GM20431 (cell line): ENCODE data around the gene MAPK12.

Experiments
- in situ Hi-C: fragments of 300-500 bp; cut with MseI, MboI; formaldehyde crosslinking; loops from one replicate; pipeline ENCODE4 v1.15.0; 2020; ENCODE audit warnings: low sequenced_read_pairs; ENCODE audit not compliant: unreplicated experiment

MAPK12 gene

DNA sequence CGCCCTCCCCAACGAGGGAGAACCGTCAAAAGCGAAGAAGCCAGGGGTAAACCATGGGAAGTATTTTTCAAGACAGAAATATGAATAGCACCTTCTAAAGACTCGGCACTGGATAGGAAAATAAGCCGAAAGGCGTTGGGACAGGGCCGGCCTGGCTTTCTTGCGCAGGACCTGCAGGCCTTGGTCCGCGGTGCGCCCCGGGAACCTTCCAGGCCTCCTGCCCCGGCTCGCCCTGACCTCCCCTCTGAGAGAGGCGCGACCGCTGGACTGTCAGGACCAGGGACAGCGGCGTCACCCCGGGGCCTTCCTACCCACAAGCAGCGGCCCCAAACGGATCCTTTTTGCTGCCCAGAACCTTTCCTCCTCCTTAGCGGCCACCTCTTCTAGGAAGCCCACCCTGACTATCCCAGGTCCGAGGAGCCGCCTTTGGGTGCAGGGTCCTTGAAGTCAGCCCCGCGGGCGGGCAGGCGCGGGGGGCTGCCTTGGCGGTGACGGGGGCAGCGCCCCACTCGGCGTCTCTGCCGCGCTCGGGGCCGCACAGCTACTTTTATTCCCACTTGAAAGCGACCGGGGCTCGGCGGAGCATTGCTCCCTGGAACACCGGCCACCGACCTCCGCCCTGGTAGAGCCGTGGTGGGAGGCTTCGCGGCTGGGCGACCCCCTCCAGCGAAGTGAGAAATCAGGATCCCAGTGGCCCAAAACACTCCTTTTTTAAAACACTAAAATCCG is 9.3 kb upstream of the MAPK12 start:
- in situ Hi-C loops: loop anchor here (10.0 kb wide), 1 partner anchor 54 kb away; the partner anchor contains the start of gene DENND6B

DNA sequence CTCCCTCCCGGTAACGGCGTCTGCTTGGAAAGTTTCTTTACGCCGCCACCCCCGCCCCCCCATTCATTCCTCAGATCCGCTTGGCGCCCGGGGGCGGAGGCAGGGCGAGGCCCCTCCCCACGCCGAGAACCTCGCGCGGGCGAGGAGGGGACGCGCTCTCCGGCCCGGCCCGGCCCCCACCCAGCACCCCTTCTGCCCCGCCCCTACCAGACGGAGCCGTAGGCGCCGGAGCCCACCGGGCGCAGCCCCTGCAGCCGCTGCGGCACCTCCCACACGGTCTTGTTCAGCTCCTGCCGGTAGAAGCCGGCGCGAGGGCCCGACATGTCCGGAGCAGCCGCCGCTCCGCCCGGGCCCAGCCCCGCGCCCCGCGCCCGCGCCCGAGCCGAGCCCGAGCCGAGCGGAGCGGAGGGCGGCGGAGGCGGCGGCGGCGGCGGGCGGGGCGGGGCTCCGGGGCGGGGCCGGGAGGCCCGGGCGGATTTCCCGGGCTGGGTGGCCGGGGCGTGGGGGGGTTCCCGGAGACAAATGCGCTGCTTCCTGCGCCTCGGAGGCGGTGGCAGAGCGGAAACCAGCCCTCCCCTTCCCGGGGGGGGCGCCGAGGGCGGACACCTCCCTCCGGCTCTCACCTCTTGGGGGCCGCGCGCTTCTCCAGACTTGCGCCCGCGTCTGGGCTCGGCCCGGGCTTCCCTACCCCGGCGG is 8.6 kb upstream of the MAPK12 start, which contains the start of gene MAPK11:
Gene MAPK11, minus strand, starts transcription at position 411 of the 696 bp plus-strand sequence. Its CDS starts 88 bp downstream, at position 323.
- in situ Hi-C loops: loop anchor here (10.0 kb wide), 1 partner anchor 55 kb away; the partner anchor contains the start of gene DENND6B

DNA sequence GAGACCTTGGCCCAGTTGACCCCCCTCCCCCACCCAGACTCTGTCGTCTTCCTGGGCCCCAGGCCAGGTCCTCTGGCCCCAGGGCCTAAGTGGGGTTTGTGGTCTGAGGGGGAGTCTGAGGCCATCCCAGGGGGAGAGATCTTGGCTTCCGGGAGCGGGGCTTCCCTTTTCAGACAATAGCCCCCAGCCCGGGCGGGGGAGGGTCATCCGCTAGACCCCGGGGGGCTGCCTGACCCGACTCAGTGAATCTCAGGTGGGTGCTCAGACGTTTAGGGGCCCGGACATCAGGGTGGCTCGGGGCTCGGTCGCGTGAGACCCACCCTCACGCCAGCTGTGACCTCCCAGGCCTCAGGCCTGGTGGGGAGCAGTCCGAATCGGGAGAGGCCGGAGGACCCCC is 8.1 kb upstream of the MAPK12 start:
- in situ Hi-C loops: no loop called here

DNA sequence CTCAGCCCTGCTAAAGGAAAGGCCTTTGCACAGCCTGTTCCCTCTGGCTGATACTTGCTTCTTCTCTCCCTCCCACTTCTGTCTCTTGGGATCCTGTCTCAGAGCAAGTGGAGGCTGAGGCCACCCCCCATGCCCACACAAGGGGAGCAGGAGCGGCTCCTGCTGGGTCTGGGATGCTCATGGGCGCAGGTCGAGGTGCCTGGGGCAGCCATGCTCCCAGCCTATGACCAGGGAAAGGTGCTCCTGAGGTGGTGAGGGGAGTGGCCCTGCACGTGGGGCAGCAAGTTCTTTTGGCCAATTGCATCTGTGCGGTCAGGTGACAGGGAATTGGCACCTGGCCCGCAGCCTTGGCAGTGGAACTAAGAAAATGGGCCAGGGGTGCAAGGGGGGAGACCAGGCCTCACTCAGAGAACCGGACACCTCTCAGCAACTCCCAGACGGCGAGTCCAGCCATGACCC is 7.2 kb upstream of the MAPK12 start:
- in situ Hi-C loops: no loop called here

DNA sequence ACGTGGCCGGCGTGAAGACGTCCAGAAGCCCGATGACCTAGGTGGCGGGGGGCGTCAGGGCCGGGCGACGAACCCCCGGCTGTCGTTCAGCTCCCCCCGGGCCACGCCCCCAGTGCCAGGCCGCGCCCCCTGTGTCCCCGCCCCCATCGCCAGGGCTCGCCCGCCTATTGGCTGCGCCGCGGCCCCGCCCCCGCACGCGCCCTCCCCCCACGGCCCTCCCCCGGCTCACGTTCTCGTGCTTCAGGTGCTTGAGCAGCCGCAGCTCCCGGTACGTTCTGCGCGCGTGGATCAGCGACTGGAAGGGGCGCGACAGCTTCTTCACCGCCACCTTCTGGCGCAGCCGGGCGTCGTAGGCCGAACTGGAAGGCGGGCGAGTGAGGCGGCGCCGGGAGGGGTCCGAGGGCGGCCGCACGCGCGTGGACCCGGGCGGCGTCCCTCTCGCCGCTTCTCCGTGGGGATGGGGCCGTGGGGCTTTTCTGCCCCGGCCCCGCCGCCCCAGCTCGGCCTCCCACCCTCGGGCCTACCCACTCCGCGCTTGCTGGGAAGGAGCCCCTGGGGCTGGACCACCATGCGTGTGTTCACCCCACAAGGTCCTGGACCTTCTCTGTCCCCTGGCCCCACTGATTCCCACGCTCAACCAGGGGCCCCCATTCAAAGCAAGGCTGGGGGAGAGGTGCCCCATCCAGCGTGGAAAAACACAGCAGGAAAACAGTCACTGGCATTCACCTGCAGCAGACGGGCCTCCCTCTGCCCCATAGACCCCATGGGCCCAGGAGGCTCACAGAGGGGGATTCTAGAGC is 6.3 kb upstream of the MAPK12 start:
- in situ Hi-C loops: no loop called here

DNA sequence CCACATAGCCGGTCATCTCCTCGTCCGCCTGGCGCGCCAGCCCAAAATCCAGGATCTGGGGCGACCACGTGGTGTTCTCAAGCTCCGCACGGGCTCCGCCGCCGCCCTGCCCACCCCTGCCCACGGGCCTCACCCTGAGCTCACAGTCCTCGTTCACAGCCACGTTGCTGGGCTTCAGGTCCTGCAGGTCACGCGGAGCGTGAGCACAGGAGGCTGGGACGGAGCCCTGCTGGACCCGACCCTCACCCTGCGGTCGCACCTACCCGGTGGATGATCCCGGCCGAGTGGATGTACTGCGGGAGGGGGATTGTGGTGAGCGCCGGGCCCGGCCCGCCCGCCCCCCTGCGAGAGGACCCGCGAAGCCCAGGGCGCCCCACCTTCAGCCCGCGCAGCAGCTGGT is 5.5 kb upstream of the MAPK12 start:
- in situ Hi-C loops: no loop called here

DNA sequence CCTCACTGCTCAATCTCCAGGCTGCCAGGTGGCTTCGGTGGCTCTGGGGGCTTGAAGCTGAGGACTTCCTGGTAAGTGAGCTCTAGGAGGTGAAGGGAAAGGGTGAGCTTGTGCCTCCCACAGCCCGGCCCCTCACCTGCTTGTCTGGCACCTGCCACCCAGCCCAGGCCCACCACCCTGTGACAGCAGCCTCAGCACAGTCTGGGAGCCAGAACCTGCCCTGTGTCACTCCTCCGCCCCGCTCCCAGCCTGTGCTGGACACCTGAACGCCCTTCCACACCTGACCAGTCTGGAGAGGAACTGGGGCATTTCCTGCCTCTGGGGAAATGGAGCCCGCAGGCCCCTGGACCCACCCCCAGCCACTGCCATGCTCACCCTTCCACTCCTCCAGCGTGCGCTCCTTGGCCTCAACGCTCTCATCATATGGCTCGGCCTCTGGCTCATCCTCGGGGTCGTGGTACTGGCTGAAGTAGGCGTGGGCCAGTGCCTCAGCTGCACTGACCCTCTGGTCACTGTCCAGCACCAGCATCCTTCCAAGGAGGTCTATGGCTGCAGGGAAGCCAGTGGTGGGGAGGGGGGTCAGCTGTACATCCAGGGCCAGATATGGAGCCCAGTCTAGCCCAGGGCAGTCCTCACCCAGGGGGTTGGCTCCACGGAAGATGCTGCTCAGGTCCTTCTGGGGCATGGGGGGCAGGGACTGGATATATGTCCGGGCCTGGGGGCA is 3.6 kb upstream of the MAPK12 start:
- in situ Hi-C loops: no loop called here

DNA sequence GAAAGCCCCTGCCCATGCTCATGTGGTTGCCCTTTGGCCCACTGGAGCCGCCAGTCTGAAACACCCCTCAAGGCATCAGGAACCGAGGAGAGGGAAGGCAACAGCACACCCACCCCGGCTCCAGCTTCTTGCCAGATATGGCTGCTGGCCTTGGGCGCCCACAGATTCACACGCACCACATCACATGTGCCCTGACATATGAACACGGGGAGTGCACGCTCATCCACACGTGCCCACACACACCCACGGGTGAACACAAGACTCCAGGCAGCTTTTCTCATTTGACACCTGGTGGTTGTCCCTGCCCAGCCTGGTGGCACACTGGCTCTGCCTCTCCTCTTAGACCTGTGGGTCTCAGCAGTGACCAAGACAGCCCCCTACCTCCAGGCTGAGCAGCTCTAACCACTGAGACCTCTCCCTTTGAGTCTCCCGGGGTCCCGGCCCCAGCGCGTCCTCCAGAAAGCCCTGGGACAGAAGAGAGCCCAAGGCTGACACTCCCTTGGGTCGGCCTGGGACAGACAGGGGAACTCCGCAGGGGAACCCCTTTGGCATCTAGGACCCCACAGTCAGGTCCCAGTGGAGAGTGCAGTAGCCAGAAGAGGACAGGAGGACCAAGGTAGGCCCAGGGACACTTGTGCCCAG is 2.7 kb upstream of the MAPK12 start:
- in situ Hi-C loops: no loop called here

DNA sequence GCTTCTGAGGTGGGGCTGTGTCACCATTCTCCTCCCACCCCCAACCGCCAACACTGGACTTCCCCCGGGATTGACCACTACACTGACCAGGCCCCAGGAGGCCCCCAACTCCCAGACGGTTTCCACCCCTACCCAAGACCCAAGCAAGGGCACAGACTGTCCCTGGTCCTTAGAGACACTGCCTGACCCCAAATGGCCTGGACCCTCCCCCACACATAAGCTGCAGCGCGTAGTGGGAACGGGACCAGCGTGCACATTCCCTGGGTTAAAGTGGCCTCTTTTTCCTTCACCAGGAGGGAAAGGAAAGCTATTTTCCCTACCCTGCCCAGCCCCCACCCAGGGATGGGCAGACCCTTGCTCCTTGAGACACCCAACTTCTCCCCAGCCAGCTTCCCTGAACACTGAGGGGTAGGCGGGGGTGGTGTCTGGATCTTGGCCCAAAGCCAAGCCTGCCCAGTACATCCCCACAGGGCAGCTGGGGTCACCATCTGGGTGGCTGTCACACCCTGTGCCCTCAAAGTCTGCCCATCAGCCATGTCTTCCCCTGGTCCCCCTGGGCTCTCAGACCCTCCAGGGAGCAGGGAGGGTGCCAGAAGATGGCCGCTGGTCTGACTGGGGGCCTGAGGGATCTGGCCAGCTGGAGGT is 1.6 kb upstream of the MAPK12 start:
- in situ Hi-C loops: no loop called here

DNA sequence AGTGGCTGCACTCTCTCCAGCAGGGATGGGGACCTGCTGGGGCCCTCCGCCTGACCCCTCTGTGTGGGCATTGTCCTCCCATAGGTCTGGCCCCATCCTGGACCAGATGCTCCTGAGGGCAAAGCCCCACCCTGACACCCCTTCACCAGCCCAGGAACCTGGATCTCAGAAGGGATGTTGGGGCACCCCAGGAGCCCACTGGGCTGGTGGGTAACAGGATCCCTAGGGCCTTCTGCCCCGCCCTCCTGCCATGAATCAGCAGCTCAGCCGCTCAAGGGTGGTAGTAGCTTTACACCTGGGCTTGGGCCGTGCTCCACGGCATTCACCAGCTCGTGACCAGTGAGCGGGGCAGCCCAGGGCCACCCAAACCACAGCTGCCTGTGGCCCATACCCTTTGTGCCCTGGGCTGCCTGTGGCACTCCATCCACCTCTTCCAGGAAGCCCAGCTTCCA is 1.0 kb upstream of the MAPK12 start:
- in situ Hi-C loops: no loop called here

DNA sequence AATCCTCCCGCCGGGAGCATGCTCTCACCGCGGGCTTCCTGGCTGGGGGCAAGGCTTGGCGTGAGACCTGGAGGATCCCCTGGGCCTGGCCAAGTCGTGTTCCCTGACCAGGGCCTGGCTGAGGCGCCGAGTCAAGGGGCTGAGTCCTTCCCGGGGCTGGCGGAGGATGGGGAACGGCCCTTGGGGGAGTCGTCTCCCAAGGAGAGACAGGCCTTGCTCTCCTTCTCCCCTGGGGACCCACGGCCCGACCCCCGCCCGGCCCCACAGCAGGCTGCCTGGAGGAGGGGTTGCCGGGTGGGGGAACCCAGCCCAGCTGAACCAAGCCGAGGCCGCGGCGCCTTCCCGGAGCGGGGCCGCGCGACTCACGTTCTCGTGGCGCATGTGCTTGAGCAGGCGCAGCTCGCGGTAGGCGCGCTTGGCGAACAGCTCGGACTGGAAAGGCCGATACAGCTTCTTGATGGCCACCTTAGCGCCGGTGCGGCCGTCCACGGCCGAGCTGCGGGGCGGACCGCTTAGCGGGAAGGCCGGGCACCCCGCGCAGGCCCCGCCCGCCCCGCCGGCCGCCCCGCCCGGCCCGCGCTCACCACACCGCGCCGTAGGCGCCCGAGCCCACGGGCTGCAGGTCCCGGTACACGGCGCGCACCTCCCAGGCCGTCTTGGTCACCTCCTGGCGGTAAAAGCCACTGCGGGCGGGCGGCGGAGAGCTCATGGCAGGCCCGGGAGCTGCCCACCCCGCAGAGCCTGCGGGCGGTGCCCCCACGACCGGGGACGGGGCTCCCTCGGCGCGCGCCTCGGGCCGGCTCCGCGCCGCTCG is 475 bp downstream of the MAPK12 start:
- in situ Hi-C loops: no loop called here

DNA sequence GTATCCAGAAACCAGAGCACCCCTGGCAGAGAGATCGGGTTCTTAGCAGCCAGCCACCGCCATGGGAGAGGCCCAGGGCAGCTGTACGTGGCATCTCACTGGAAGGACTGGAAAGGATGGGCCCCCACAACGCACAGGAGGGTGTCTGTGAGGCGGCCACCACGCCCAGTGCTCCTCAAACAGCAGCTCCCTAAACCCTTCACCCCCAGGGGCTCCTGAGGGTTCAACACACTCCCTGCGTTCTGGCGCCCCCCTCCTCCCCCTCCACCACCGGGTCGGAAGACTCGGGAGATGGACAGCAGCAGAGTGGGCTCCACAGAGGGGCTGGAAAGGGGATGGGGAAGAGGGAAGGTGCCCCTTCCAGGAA is 1.1 kb downstream of the MAPK12 start:
- in situ Hi-C loops: no loop called here

DNA sequence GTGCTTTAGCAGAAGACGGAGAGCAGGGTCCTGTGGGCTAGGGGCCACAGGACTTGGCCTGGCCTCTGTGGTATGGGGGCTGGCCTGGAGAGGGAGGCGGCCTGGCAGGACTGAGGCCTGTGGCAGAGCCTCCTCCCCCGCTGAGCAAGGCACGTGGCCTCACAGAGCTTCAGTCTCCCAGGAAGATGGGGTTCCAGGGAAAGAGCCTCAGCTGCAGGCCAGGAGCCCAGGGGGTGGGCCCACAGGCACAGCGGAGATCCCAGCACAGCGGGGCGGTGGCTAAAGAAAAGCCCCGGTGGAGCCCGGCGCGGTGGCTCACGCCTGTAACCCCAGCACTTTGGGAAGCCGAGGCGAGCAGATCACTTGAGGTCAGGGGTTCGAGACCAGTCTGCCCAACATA is 2.2 kb downstream of the MAPK12 start:
- in situ Hi-C loops: no loop called here

DNA sequence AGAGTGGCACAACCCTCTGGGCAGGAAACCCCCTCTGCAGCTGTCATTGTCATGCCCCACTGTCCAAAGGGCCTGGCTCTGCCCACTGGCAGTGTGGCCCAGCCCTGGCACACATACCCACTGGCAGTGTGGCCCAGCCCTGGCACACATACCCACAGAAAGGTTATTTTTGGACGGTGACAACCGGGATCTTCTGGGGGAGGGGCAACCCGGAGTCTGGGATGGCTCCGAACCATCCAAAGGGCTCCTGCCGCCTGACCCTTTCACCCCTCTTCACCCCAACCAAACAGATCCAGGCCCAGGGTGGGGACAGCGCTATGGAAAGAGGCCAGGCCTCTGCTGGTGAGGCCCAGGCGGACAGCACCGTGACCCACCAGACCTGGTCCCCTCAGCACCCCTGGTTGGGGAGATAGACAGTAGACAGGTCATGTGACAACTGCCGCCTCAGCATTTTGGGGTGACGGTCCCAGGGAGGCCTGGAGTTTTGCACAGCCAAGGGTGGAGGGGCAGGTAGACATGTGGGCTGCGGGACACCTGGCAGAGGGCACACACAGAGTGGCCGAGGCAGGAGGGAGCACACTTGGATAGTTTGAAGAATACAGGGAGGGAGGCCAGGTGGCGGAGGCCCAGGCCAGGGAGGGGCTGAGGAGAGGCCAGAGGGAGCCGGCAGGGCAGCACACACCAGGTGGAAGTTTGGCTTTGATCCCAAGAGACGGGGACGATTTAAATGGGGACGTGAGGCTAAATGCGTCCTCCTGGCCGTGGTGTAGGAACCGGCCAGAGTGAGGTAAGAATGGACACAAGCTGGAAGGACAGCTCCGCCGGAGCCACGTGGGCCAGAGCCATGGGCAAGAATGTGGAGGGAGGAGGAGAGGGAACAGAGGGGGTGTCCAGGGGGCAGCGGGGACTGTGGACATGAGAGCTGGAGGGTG is 2.9 kb downstream of the MAPK12 start:
- in situ Hi-C loops: no loop called here

DNA sequence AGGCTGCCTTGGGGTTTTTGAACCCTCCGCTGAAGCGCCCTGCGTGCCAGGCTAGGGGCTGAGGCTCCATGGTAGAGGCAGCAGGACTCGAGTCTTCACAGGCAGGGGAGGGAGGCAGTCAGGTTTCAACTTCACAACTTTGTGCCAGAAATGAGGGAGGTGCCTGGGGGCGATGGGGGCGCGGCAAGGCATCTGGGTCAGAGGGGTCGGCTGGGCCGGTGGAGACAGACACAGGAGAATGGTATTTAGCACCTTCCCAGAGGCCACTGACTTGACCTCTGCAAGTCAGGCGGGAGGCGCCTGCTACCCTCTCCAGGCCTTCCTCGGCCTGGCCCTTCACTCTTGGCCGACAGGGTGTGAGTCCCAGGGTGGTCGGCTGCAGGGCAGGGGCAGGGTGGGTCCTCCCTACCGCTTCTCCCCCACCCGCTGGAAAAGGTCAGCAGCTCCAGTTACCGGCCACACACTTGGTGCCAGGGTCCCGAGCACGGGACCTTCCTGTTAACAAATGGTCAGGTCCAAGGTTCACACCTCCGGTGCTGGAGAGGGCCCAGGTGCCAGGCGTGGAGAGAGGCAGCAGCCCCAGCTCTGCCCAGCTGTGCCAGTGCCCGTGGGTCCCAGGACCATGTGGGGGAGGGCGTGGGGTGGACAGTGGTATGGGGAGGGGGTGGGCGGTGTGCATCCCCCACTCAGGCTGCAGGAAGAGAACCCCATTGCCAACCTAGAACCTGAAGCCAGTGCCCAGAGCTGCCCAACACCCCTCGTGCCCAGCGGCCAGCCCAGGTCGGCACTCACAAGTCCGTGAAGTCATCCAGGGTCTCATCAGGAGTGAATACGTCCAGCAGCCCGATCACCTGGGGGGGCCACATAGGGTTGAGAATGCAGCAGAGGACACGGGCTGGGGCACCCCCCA is 3.8 kb downstream of the MAPK12 start:
- in situ Hi-C loops: no loop called here

DNA sequence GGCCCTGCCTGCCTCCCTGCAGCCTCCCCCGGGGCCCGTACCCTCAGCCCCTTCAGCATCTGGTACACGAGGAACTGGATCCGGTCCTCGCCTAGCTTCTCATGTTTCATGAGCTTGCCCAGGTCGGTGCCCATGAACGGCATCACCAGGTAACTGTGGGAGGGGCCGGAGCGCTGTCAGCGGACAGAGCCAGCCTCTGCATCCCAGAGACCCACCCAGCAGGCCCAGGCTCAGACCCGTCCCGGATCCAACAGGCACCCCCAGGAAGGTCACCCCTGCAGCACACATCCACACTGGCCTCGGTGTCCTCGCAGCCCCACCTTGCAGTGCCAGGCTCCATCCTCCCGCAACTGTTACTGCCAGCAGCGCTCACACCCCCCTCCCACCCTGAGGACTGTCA is 4.4 kb downstream of the MAPK12 start:
- in situ Hi-C loops: no loop called here
